Endothelial cell of umbilical vein (primary cell): ENCODE data around the gene ADARB1. TPM values are rescaled to one million over a fixed set of nuclear protein-coding genes. Genes with fewer than 3 reads are reported as not detected.

Experiments used
- BruUV-seq: library from RNA; stranded (reverse); fragments of 400-500 nt; replicated peaks from 2 replicates; lab custom pipeline; 2021; lab: Mats Ljungman, UMichigan
- CTCF ChIA-PET: fragments of 300-600, 350-600 bp; sonication (Branson Sonifier 250); formaldehyde crosslinking; loops from one replicate; lab custom pipeline; 2021; ENCODE audit warnings: antibody characterized with exemption, inconsistent platforms; lab: Charles Lee
- POLR2A ChIA-PET: fragments of 300-600, 350-600 bp; sonication (Branson Sonifier 250); formaldehyde crosslinking; loops from one replicate; lab custom pipeline; 2021; ENCODE audit warnings: antibody characterized with exemption, inconsistent platforms; lab: Charles Lee
- DNase-seq: peaks from one replicate; pipeline ENCODE4 v3.0.0-alpha.2; 2011; ENCODE audit warnings: low read depth, low spot score
- FAIRE-seq: peaks from 2 replicates; lab custom pipeline; 2011; peaks lifted over from hg19 to GRCh38; lab: Jason Lieb, UNC
- H2AFZ ChIP-seq: 2 replicates; pipeline ENCODE4 v1.6.0; 2012; ENCODE audit warnings: low read depth, low read length, control low read depth, inconsistent platforms
- H3K27ac ChIP-seq: 2 replicates; pipeline ENCODE4 v1.5.1; 2011; ENCODE audit warnings: low read depth, mild to moderate bottlenecking, control low read depth, low read length, moderate library complexity; ENCODE audit not compliant: insufficient read depth
- H3K27me3 ChIP-seq, 2 experiments: 2 replicates each; pipeline versions ENCODE4 v1.6.0 to v1.6.1; 2011; ENCODE audit warnings: low read length in 2 of 2, mixed read lengths in 1 of 2; ENCODE audit not compliant: control insufficient read depth in 2 of 2, insufficient read depth in 2 of 2
- H3K36me3 ChIP-seq, 2 experiments: 2 replicates in 1 of 2; 3 replicates in 1 of 2; pipeline ENCODE4 v1.5.1; 2011; ENCODE audit warnings: low read length in 2 of 2, mild to moderate bottlenecking in 1 of 2, moderate library complexity in 1 of 2; ENCODE audit not compliant: control insufficient read depth in 2 of 2, insufficient read depth in 2 of 2; ENCODE audit errors: extremely low read depth in 1 of 2
- H3K4me1 ChIP-seq: 3 replicates; pipeline ENCODE4 v1.5.1; 2011; ENCODE audit warnings: mild to moderate bottlenecking, low read length; ENCODE audit not compliant: control insufficient read depth, insufficient read depth; ENCODE audit errors: extremely low read depth
- H3K4me2 ChIP-seq: 2 replicates; pipeline ENCODE4 v1.6.1; 2011; ENCODE audit warnings: low read length, control low read depth, mixed read lengths; ENCODE audit not compliant: insufficient read depth
- H3K4me3 ChIP-seq, 3 experiments: fragments of 200-600 bp in 1 of 3; sonication (generic), shearing (Covaris generic) in 1 of 3; replicated peaks in 1 of 3; 2 replicates each; pipeline ENCODE4 v1.5.1; 2011 to 2016; ENCODE audit warnings: control low read depth in 3 of 3, low read length in 3 of 3, mild to moderate bottlenecking in 2 of 3, inconsistent platforms in 1 of 3, low read depth in 1 of 3, moderate library complexity in 1 of 3; ENCODE audit not compliant: insufficient read depth in 1 of 3
- H3K79me2 ChIP-seq: 2 replicates; pipeline ENCODE4 v1.6.0; 2012; ENCODE audit warnings: low read length, inconsistent platforms; ENCODE audit not compliant: control insufficient read depth, insufficient read depth
- H3K9ac ChIP-seq: replicated peaks from 2 replicates; pipeline ENCODE3; 2011; ENCODE audit warnings: low read length, control low read depth; ENCODE audit not compliant: insufficient read depth; ENCODE audit errors: extremely low read depth
- H3K9me1 ChIP-seq: replicated peaks from 3 replicates; pipeline ENCODE4 v1.6.0; 2011; ENCODE audit warnings: mild to moderate bottlenecking, low read length; ENCODE audit not compliant: control insufficient read depth, insufficient read depth; ENCODE audit errors: extremely low read depth
- H3K9me3 ChIP-seq: replicated peaks from 2 replicates; pipeline ENCODE4 v1.5.1; 2012; ENCODE audit warnings: low read length, inconsistent platforms; ENCODE audit not compliant: control insufficient read depth, insufficient read depth
- H4K20me1 ChIP-seq: replicated peaks from 2 replicates; pipeline ENCODE3; 2011; ENCODE audit warnings: mild to moderate bottlenecking, low read length; ENCODE audit not compliant: control insufficient read depth, insufficient read depth; ENCODE audit errors: extremely low read depth
- EZH2 ChIP-seq: IDR thresholded peaks from 2 replicates; pipeline ENCODE4 v1.6.1; 2012; ENCODE audit warnings: borderline replicate concordance, low read depth, mild to moderate bottlenecking, moderate library complexity, low read length, inconsistent platforms; ENCODE audit not compliant: severe bottlenecking
- FOS ChIP-seq: IDR thresholded peaks from 2 replicates; pipeline ENCODE4 v1.6.1; 2011; ENCODE audit warnings: mild to moderate bottlenecking, low read length, moderate library complexity, borderline replicate concordance; ENCODE audit not compliant: insufficient read depth
- GATA2 ChIP-seq: IDR thresholded peaks from 2 replicates; pipeline ENCODE4 v1.7.0; 2011; ENCODE audit warnings: low read depth, mild to moderate bottlenecking, moderate library complexity, mixed read lengths, low read length; ENCODE audit not compliant: insufficient read length, insufficient read depth
- JUN ChIP-seq: IDR thresholded peaks from 2 replicates; pipeline ENCODE4 v1.6.1; 2011; ENCODE audit warnings: borderline replicate concordance, low read depth; ENCODE audit not compliant: insufficient read length, insufficient read depth
- MAX ChIP-seq: IDR thresholded peaks from 2 replicates; pipeline ENCODE4 v1.6.1; 2011; ENCODE audit not compliant: insufficient read depth, insufficient read length
- MYC ChIP-seq: IDR thresholded peaks from one replicate; pipeline ENCODE4 v1.6.1; 2011; ENCODE audit warnings: mild to moderate bottlenecking, low read depth, low read length
- POLR2A ChIP-seq: IDR thresholded peaks from 2 replicates; pipeline ENCODE4 v1.6.1; 2012; ENCODE audit warnings: low read depth, mild to moderate bottlenecking, control low read depth, low read length
- POLR2AphosphoS5 ChIP-seq: IDR thresholded peaks from 2 replicates; pipeline ENCODE4 v1.6.1; 2012; ENCODE audit warnings: low read depth, mild to moderate bottlenecking, control low read depth, low read length, moderate library complexity; ENCODE audit not compliant: insufficient read depth
- dilution Hi-C: fragments of 300-500 bp; cut with MboI; formaldehyde crosslinking; loops from one replicate; pipeline ENCODE4 v1.15.0; 2019; ENCODE audit warnings: low sequenced_read_pairs; ENCODE audit not compliant: extremely low pct_ligation_motif_present
- intact Hi-C: fragments of 100-400 bp; cut with micrococcal nuclease; formaldehyde crosslinking; loops from one replicate; pipeline ENCODE4 v1.10.0; 2022
- polyA plus RNA-seq, 4 experiments: library from polyadenylated mRNA; depleted of rRNA in 3 of 4; stranded (reverse) in 3 of 4; unstranded in 1 of 4; fragments of >200 nt; gene quantifications; 2 replicates each; pipeline versions ENCODE4 v1.2.1 to v1.2.3, GENCODE V29; 2011 to 2012; ENCODE audit warnings: missing spikeins in 1 of 4
- total RNA-seq: library from RNA; stranded (reverse); gene quantifications from 2 replicates; pipeline ENCODE4 v1.2.3, GENCODE V29; 2021
- TF ChIP-seq, protein P1 (sequence below), 2 donors: IDR thresholded peaks; 1 replicate in 1 of 2; 2 replicates in 1 of 2; pipeline ENCODE4 v1.5.1; 2011; ENCODE audit warnings: low read length in 2 of 2, mild to moderate bottlenecking in 2 of 2, moderate library complexity in 2 of 2, control low read depth in 1 of 2, inconsistent platforms in 1 of 2, low read depth in 1 of 2; ENCODE audit not compliant: insufficient read depth in 1 of 2; ENCODE audit errors: extremely low read depth in 1 of 2

Gene ADARB1
- total and polyA plus RNA-seq, 2 donors (not counting 3 experiments of a cell fraction or from before 2014, with no cell fraction given): 32.5 to 54.3 TPM

GRCh38 chr21:45260191-45260825 is 185.9 kb downstream of the ADARB1 start:
- Histone ChIP-seq H3K36me3 (peaks cover 0 to 16% of the 10 kb centered on the region in 2 experiments), H3K9me1 (no peaks in the 10 kb centered on the region), H2AFZ (no peak overlapping the region), H3K4me3 (no peak overlapping the region), H4K20me1 (no peaks in the 10 kb centered on the region), H3K9me3 (no peaks in the 10 kb centered on the region), H3K4me2 (no peak overlapping the region), H3K27me3 (no peaks in the 10 kb centered on the region), H3K4me1 (no peaks in the 10 kb centered on the region), H3K79me2 (no peaks in the 10 kb centered on the region), H3K27ac (no peak overlapping the region), H3K9ac (no peak overlapping the region)
- BruUV-seq: no TSS peak
- CTCF ChIA-PET: no interaction called here
- FAIRE-seq (no peak), DNase-seq (no peak)
- intact Hi-C loops: no loop called here
- POLR2A ChIA-PET: no interaction called here
- dilution Hi-C loops: no loop called here
- TF ChIP-seq EZH2: no peak
- TF ChIP-seq GATA2: no peak
- no peak for TF ChIP-seq POLR2A
- TF ChIP-seq POLR2AphosphoS5: no peak
- TF ChIP-seq FOS: no peak
- TF ChIP-seq MAX: no peak
- TF ChIP-seq JUN: no peak
- no peak for TF ChIP-seq MYC
- TF ChIP-seq, protein P1, sequence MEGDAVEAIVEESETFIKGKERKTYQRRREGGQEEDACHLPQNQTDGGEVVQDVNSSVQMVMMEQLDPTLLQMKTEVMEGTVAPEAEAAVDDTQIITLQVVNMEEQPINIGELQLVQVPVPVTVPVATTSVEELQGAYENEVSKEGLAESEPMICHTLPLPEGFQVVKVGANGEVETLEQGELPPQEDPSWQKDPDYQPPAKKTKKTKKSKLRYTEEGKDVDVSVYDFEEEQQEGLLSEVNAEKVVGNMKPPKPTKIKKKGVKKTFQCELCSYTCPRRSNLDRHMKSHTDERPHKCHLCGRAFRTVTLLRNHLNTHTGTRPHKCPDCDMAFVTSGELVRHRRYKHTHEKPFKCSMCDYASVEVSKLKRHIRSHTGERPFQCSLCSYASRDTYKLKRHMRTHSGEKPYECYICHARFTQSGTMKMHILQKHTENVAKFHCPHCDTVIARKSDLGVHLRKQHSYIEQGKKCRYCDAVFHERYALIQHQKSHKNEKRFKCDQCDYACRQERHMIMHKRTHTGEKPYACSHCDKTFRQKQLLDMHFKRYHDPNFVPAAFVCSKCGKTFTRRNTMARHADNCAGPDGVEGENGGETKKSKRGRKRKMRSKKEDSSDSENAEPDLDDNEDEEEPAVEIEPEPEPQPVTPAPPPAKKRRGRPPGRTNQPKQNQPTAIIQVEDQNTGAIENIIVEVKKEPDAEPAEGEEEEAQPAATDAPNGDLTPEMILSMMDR (IDR thresholded peaks at IDR 0.05; ENCODE audit: extremely low read depth in 1 of 2, insufficient read depth in 1 of 2, low read depth in 1 of 2, low read length in 2 of 2): no peak
